Ovary (tissue), 9 donors: ENCODE measurements around the gene AIG1. TPM values are rescaled to one million over a fixed set of nuclear protein-coding genes. Genes with fewer than 3 reads are reported as not detected.

ENCODE experiments used
- DNase-seq, 5 donors: peaks; one replicate each; pipeline ENCODE4 v3.0.0-alpha.2; 2019 to 2020
- H3K27ac ChIP-seq, 2 donors: fragments of 200-600 bp; one replicate each; pipeline versions ENCODE4 v1.5.1 to v1.8.0; 2019 to 2022
- H3K27me3 ChIP-seq: fragments of 200-600 bp; one replicate; pipeline ENCODE4 v1.8.0; 2022
- H3K36me3 ChIP-seq: fragments of 200-600 bp; sonication (generic); one replicate; pipeline ENCODE4 v1.5.1; 2019
- H3K4me1 ChIP-seq: one replicate; pipeline ENCODE4 v1.8.1; 2013; ENCODE audit warnings: mild to moderate bottlenecking, moderate library complexity; ENCODE audit not compliant: insufficient read depth
- H3K4me3 ChIP-seq: fragments of 200-600 bp; sonication (generic); one replicate; pipeline ENCODE4 v1.5.1; 2017
- H3K9me3 ChIP-seq, 2 donors: fragments of 200-600 bp in 1 of 2; sonication (generic) in 1 of 2; one replicate each; pipeline versions ENCODE4 v1.5.1 to v1.8.1; 2013 to 2019; ENCODE audit warnings: mild to moderate bottlenecking in 1 of 2, moderate library complexity in 1 of 2
- EP300 ChIP-seq: sonication (generic); formaldehyde crosslinking; IDR thresholded peaks from one replicate; pipeline ENCODE4 v1.6.1; 2017; ENCODE audit warnings: antibody characterized with exemption
- POLR2A ChIP-seq: fragments of 450-650 bp; IDR thresholded peaks from one replicate; pipeline ENCODE4 v1.6.1; 2017; ENCODE audit warnings: antibody characterized with exemption, mild to moderate bottlenecking, moderate library complexity
- WGBS, 3 donors: extraction: QIAGEN DNeasy Blood & Tissue Kit in 1 of 3; methylation state at CpG; one replicate each; pipeline versions ENCODE4 v1.1.5 to v1.1.7; 2013 to 2017; 5-methylcytosine and 5-hydroxymethylcytosine counted together
- intact Hi-C, 4 donors: fragments of 100-400 bp; cut with DNase I; formaldehyde crosslinking; loops; one replicate each; pipeline versions ENCODE4 v1.11.0 to v1.15.1; 2022 to 2023
- polyA plus RNA-seq, 2 donors: library from polyadenylated mRNA; stranded (reverse); fragments of 200-250 nt in 1 of 2; fragments of 350-450 nt in 1 of 2; fragmentation: Illumina TruSeq in 1 of 2; extraction: RNeasy Lipid Tissue Mini Kit (QIAGEN cat#74804) in 1 of 2; gene quantifications; one replicate each; pipeline ENCODE4 v1.2.3, GENCODE V29; 2013 to 2014
- total RNA-seq, 7 donors: library from RNA; depleted of rRNA in 2 of 7; stranded (reverse); fragments of >200 nt in 2 of 7; fragmentation: NEBNext Ultra II Directional in 3 of 7; extraction: Animal tissue kit (Norgen Biotek cat#: 25700) in 3 of 7; gene quantifications; one replicate each; pipeline versions ENCODE4 v1.1.0 to v1.2.4, GENCODE V29; 2016 to 2023
- TF ChIP-seq, protein P1 (sequence below), 3 donors: fragments of 450-650 bp in 2 of 3; fragments of 200-600 bp in 1 of 3; IDR thresholded peaks; one replicate each; pipeline versions ENCODE4 v1.5.1 to v1.8.0; 2016 to 2022; ENCODE audit warnings: antibody characterized with exemption in 3 of 3, mild to moderate bottlenecking in 1 of 3
- donor health status: DM: no; HTN: no; CAD: no; lungs with moderate emphysema.
- donor health status: DM: no; HTN: no; CAD: no.
- donor health status: Bipolar disorder and iron deficiency.
- donor health status: DM: yes; HTN: yes; CAD: no.
- donor health status: DM: no; HTN: no; CAD: no.
- donor health status: DM: yes; HTN: yes; CAD: no.

Gene AIG1
- total and polyA plus RNA-seq, 9 donors: 27.8 to 91.0 (median 37.3) TPM

DNA sequence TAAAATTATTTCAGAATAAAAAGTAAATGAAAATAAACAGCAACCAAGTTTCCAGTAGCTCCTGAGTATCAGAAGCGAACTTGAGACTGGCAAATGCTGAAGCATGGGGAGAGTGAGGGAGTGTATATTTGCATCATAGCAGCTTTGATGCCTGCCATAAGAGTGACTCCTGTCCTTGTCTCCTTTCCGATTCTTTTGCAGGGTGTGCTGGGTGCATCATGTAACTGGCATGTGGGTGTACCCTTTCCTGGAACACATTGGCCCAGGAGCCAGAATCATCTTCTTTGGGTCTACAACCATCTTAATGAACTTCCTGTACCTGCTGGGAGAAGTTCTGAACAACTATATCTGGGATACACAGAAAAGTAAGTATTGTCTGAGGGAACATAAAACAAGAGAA, 272.4 kb downstream of the AIG1 start:
- H3K4me1 ChIP-seq: peaks cover 2% of the 10 kb centered on the region
- no peaks in the 10 kb centered on the region for H3K9me3 ChIP-seq
- intact Hi-C loops: loop anchor here in 1 of 4 donors (10.0 kb wide), 1 partner anchor 848 kb away; no protein-coding TSS in a partner anchor
- no peaks in the 10 kb centered on the region for H3K36me3 ChIP-seq
- no peak for DNase-seq
- WGBS, 3 donors: 87 to 92% (median 87%) methylated on average over 2 of the region's 2 CpGs
- H3K27me3 ChIP-seq: no peaks in the 10 kb centered on the region
- TF ChIP-seq, protein P1, sequence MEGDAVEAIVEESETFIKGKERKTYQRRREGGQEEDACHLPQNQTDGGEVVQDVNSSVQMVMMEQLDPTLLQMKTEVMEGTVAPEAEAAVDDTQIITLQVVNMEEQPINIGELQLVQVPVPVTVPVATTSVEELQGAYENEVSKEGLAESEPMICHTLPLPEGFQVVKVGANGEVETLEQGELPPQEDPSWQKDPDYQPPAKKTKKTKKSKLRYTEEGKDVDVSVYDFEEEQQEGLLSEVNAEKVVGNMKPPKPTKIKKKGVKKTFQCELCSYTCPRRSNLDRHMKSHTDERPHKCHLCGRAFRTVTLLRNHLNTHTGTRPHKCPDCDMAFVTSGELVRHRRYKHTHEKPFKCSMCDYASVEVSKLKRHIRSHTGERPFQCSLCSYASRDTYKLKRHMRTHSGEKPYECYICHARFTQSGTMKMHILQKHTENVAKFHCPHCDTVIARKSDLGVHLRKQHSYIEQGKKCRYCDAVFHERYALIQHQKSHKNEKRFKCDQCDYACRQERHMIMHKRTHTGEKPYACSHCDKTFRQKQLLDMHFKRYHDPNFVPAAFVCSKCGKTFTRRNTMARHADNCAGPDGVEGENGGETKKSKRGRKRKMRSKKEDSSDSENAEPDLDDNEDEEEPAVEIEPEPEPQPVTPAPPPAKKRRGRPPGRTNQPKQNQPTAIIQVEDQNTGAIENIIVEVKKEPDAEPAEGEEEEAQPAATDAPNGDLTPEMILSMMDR (IDR thresholded peaks at IDR 0.05): no peak
- TF ChIP-seq POLR2A (no peak), EP300 (no peak)
- H3K4me3 ChIP-seq: no peak overlapping the region
- no peak overlapping the region for H3K27ac ChIP-seq

DNA sequence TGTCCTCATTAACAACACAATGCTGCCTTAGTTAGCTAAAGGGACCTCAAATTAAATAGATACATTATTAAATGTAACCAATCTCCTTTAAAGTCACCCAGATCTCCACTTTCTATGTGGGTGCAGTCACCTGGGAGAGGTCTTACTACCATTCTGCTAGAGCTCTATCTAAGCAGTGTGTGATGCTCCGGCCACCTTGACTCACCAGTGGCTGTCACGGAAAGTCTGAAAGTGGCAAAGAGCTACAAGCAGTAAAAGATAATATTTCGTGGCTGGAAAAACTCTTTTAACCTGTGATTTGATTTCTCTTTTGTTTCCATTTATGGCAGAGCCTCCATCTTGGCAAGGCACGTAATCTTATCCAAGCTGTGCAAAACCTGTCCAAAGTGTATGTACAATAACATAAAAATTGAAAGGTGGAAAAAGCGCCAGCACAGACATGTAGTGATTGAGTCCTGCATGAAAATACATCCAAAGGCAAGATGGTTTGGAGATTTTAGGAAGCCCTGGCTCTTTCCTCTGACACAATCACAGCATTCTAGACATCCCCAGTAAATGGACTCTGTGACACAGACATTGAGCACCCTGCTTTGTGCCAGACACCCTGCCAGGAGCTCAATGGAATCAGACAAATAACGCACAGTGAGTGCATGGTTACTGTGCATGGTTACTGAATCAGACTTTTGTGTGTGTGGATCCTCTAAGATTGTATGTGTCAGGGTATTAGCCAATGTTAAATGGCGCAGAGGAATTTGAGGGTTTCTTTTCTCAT, 273.2 kb downstream of the AIG1 start:
- H3K9me3 ChIP-seq: no peaks in the 10 kb centered on the region
- H3K4me3 ChIP-seq: no peak overlapping the region
- TF ChIP-seq, protein P1 (IDR thresholded peaks at IDR 0.05): no peak
- TF ChIP-seq POLR2A (no peak), EP300 (no peak)
- intact Hi-C loops: loop anchor here in 1 of 4 donors (10.0 kb wide), 1 partner anchor 849 kb away; no protein-coding TSS in a partner anchor
- H3K27me3 ChIP-seq: no peaks in the 10 kb centered on the region
- no peak overlapping the region for H3K27ac ChIP-seq
- peaks cover 2% of the 10 kb centered on the region for H3K4me1 ChIP-seq
- 97 to 98% (median 97%) methylated on average over 7 of the region's 7 CpGs for WGBS, 3 donors
- H3K36me3 ChIP-seq: no peaks in the 10 kb centered on the region
- DNase-seq: no peak

DNA sequence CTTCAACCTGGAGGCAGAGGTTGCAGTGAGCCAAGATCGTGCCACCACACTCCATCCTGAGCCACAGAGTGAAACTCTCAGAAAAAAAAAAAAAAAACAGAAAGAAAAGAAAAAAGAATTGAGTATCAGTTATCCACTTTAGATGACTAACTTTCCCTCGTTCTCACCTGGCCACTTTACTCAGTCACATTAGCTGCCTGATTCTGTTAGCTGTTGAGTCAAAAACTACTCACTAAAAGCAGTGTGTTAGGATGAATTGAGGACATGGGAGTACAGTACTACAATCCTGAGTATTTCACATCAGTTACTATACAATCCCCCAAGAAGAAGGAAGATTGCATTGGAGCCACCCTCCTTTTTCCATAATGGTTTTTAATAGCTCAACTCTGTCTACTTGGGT, 275.2 kb downstream of the AIG1 start:
- Histone ChIP-seq H3K27me3 (no peaks in the 10 kb centered on the region), H3K27ac (no peak overlapping the region), H3K4me1 (peaks cover 2% of the 10 kb centered on the region), H3K4me3 (no peak overlapping the region), H3K36me3 (no peaks in the 10 kb centered on the region), H3K9me3 (no peaks in the 10 kb centered on the region)
- intact Hi-C loops: loop anchor here in 1 of 4 donors (10.0 kb wide), 1 partner anchor 851 kb away; no protein-coding TSS in a partner anchor
- 70 to 96% (median 95%) methylated on average over 2 of the region's 2 CpGs for WGBS, 3 donors
- no peak for TF ChIP-seq POLR2A
- TF ChIP-seq, protein P1 (IDR thresholded peaks at IDR 0.05): no peak
- TF ChIP-seq EP300: no peak
- DNase-seq: no peak

- 89 to 96% (median 90%) methylated on average over 4 of the region's 4 CpGs for WGBS, 3 donors
- no peak for DNase-seq
- no peaks in the 10 kb centered on the region for H3K36me3 ChIP-seq
- no peak overlapping the region for H3K4me3 ChIP-seq
- no peak overlapping the region for H3K27ac ChIP-seq
- no peaks in the 10 kb centered on the region for H3K27me3 ChIP-seq
- no peaks in the 10 kb centered on the region for H3K9me3 ChIP-seq
- peaks cover 2% of the 10 kb centered on the region for H3K4me1 ChIP-seq
- intact Hi-C loops: loop anchor here in 1 of 4 donors (10.0 kb wide), 1 partner anchor 852 kb away; no protein-coding TSS in a partner anchor
- TF ChIP-seq POLR2A (no peak), EP300 (no peak)
- TF ChIP-seq, protein P1 (IDR thresholded peaks at IDR 0.05): no peak
Observed at GRCh38 chr6:143336446-143337152, 275.9 kb downstream of the AIG1 start.
